Transverse colon (tissue), 3 donors: ENCODE data around the gene ZBTB43.
"Not testable (repeated sequence)": the region's sequence is repeated elsewhere in the genome, so short reads cannot be mapped to it uniquely, and the experiment has no call there.

Experiments
- POLR2A ChIP-seq: fragments of 450-650 bp; IDR thresholded peaks from one replicate; pipeline ENCODE4 v1.6.1; 2016; ENCODE audit warnings: antibody characterized with exemption, mild to moderate bottlenecking, moderate library complexity
- TF ChIP-seq, protein P1 (sequence below), 5 experiments: fragments of 200-600 bp in 3 of 5; fragments of 450-650 bp in 2 of 5; sonication (generic) in 3 of 5; IDR thresholded peaks; 1 replicate in 2 of 5; 2 replicates in 3 of 5; pipeline ENCODE4 v1.5.1; 2016 to 2017; ENCODE audit warnings: antibody characterized with exemption in 5 of 5, inconsistent platforms in 3 of 5, mild to moderate bottlenecking in 2 of 5, moderate library complexity in 1 of 5

DNA sequence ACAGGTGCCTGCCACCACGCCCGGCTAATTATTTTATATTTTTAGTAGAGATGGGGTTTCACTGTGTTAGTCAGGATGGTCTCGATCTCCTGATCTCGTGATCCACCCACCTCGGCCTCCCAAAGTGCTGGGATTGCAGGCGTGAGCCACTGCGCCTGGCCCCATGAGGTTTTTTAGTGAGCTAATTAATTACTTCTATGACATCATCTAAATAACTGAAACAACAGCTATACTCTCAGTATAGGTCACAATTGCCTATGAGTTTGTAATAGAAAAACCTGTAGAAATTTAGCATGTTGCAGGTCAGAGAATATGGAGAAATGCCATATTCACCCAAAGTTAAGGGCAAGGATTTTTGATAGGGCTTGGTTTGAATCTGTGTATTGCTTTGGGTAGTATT lies 12.8 kb downstream of the ZBTB43 start:
- TF ChIP-seq, protein P1, sequence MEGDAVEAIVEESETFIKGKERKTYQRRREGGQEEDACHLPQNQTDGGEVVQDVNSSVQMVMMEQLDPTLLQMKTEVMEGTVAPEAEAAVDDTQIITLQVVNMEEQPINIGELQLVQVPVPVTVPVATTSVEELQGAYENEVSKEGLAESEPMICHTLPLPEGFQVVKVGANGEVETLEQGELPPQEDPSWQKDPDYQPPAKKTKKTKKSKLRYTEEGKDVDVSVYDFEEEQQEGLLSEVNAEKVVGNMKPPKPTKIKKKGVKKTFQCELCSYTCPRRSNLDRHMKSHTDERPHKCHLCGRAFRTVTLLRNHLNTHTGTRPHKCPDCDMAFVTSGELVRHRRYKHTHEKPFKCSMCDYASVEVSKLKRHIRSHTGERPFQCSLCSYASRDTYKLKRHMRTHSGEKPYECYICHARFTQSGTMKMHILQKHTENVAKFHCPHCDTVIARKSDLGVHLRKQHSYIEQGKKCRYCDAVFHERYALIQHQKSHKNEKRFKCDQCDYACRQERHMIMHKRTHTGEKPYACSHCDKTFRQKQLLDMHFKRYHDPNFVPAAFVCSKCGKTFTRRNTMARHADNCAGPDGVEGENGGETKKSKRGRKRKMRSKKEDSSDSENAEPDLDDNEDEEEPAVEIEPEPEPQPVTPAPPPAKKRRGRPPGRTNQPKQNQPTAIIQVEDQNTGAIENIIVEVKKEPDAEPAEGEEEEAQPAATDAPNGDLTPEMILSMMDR (IDR thresholded peaks at IDR 0.05), result not testable (repeated sequence)
- not testable (repeated sequence) for TF ChIP-seq POLR2A
